Effector memory CD4-positive, alpha-beta T cell (primary cell): ENCODE results near the gene RCAN3.

Experiments used
- DNase-seq, 3 donors: peaks; one replicate each; pipeline ENCODE4 v3.0.0-alpha.2; 2020
- H3K27ac ChIP-seq: 2 replicates; pipeline ENCODE4 v1.7.0; 2013; ENCODE audit warnings: mild to moderate bottlenecking, low read length, moderate library complexity; ENCODE audit not compliant: insufficient read depth, poor library complexity, severe bottlenecking
- H3K27me3 ChIP-seq: replicated peaks from 2 replicates; pipeline ENCODE4 v1.7.0; 2013; ENCODE audit warnings: mild to moderate bottlenecking, low read length; ENCODE audit not compliant: insufficient read depth, control insufficient read depth, poor library complexity, severe bottlenecking
- H3K36me3 ChIP-seq: 2 replicates; pipeline ENCODE4 v1.7.0; 2013; ENCODE audit warnings: mild to moderate bottlenecking, low read length, moderate library complexity; ENCODE audit not compliant: control insufficient read depth, insufficient read depth
- H3K4me1 ChIP-seq: 2 replicates; pipeline ENCODE4 v1.7.0; 2013; ENCODE audit warnings: low read length, mild to moderate bottlenecking; ENCODE audit not compliant: control insufficient read depth, insufficient read depth, poor library complexity, severe bottlenecking
- H3K4me3 ChIP-seq: 2 replicates; pipeline ENCODE4 v1.7.0; 2013; ENCODE audit warnings: low read length, low read depth, mild to moderate bottlenecking; ENCODE audit not compliant: insufficient read depth, poor library complexity, severe bottlenecking
- H3K9me3 ChIP-seq: 2 replicates; pipeline ENCODE4 v1.7.0; 2013; ENCODE audit warnings: mild to moderate bottlenecking, low read length, moderate library complexity; ENCODE audit not compliant: control insufficient read depth

RCAN3 gene

DNA sequence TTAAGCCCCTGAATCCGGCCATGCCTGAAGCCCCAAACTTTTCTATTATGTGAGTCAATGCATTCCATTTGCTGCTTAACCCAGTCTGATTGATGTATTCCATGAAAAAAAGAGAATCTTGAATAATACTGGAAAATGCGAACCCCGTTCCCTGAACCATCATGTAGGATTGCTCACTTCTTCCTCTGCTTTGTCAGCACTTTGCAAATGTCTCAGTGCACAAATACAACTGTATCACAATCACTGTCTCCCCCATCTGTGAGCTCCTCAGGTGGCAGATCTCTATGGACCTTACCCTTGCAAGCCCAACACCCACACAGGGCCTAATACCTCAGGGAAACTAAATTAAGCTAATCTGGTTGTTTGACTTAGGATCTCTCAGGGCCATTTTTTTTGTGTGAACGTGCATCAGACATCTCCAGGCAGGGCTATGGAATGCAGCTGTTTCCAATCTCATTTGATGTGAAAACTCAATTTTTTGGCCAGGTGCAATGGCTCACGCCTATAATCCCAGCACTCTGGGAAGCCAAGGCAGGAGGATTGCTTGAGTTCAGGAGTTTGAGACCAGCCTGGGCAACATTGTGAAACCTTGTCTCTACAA lies 2.1 kb upstream of the RCAN3 start:
- H3K27ac ChIP-seq, result peak overlapping the region; percentile 97
- H3K27me3 ChIP-seq, result no peaks in the 10 kb centered on the region
- H3K9me3 ChIP-seq, result no peaks in the 10 kb centered on the region
- no peak for DNase-seq
- H3K4me1 ChIP-seq, result peaks cover 20% of the 10 kb centered on the region
- no peaks in the 10 kb centered on the region for H3K36me3 ChIP-seq
- no peak overlapping the region for H3K4me3 ChIP-seq

- Histone ChIP-seq H3K9me3 (no peaks in the 10 kb centered on the region), H3K36me3 (no peaks in the 10 kb centered on the region), H3K27me3 (no peaks in the 10 kb centered on the region), H3K27ac (peak overlapping the region; percentile 97), H3K4me3 (peak overlapping the region; percentile 73), H3K4me1 (peaks cover 29% of the 10 kb centered on the region)
- peak in 1 of 3 donors; percentile 27 for DNase-seq
Observed at GRCh38 chr1:24501371-24502064, 1.1 kb upstream of the RCAN3 start.

GRCh38 chr1:24502065-24502708 lies 449 bp upstream of the RCAN3 start:
- no peaks in the 10 kb centered on the region for H3K27me3 ChIP-seq
- H3K27ac ChIP-seq, result peak overlapping the region; percentile 97

DNA sequence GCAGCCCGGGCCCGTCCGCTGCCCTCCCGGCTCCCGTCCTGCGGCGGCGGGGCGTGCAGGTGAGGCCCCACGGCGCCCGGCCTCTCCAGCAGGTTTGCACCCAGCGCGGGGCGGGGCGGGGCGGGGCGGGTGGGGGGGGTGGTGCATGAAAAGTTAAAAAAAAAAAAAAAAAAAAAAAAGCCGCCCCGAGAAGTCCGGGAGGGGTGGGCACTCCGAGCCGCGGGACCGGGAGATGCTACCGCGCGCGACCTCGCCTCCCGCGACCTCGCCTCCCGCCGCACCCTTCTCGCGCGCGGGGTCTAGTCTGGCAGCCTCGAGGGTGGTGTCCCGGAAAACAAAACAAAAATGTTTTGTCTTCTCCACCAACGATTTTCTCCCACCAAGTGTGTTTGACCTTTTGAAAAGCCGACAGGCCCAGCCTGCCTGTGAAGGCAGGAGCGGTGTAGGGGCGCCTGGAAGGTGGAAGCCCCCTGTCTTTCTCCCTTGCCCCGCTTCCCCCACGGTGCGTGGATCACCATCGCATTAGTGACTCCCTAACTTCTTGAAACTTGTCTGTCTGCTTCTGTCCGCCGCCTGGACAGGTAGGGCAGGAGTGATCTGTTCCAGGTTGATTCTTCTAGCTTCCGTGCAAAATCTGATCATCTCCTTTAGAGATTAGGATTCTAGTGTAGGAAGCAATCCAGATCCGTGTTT lies 569 bp downstream of the RCAN3 start:
- H3K27ac ChIP-seq, result peak overlapping the region; percentile 97
- peak overlapping the region; percentile 68 for H3K4me3 ChIP-seq
- DNase-seq, result peak in 1 of 3 donors; percentile 38

More at GRCh38 chr1:24502065-24502708, 449 bp upstream of the RCAN3 start:
- peak; percentile 80 to 87 (median 86) for DNase-seq
- Histone ChIP-seq H3K36me3 (no peaks in the 10 kb centered on the region), H3K9me3 (no peaks in the 10 kb centered on the region), H3K4me1 (peaks cover 35% of the 10 kb centered on the region), H3K4me3 (peak overlapping the region; percentile 73)

DNA sequence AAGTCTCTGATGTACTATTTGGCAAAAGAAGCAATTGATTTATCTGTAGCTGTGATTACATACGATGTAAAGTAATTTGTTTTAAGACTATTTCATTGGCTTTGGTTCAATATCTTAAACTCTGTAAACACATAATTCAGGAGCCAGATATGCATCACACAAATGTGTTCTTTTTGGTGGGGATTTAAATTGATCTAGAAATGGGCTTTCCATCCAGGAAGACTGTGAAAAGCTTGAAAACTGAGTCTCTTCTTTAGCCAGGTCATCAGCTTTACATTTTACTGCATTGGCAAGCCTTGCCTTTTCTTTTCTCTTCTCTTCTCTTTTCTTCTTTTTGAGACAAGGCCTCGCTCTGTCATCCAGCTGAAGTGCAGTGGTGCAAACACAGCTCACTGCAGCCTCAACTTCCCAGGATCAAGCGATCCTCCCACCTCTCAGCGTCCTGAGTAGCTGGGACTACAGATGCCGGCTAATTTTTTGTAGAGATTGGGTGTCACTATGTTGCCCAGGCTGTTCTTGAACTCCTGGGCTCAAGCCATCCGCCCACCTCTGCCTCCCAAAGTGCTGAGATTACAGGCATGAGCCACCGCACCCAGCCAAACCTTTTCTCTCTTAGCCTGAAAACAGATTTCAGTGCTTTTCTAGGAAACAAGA lies 1.4 kb downstream of the RCAN3 start:
- peak overlapping the region; percentile 97 for H3K27ac ChIP-seq
- peak overlapping the region; percentile 68 for H3K4me3 ChIP-seq
- peaks cover 53% of the 10 kb centered on the region for H3K4me1 ChIP-seq
- no peaks in the 10 kb centered on the region for H3K27me3 ChIP-seq
- no peaks in the 10 kb centered on the region for H3K9me3 ChIP-seq
- DNase-seq, result no peak
- H3K36me3 ChIP-seq, result no peaks in the 10 kb centered on the region

More for the DNA sequence above, 569 bp downstream of the RCAN3 start:
- no peaks in the 10 kb centered on the region for H3K36me3 ChIP-seq
- H3K9me3 ChIP-seq, result no peaks in the 10 kb centered on the region
- no peaks in the 10 kb centered on the region for H3K27me3 ChIP-seq
- peaks cover 45% of the 10 kb centered on the region for H3K4me1 ChIP-seq

DNA sequence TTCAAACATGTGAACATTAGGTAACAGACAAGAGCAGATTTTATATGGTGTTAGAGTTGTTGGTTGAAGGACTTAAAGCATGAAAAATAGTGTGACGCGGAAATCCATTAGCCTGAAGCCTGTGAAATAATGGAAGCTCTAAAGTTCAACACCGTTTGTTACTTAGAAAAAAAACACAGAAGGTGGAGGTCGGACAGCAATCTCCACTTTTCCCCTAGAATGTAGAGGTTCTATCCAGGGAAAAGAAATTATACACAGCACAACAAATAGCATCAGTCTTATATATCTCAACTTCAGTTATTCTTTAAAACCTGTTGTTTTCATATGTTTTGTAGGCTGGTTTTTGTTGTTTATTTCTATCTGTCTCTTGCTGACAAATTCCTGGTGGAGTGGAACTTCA lies 1.9 kb downstream of the RCAN3 start:
- Histone ChIP-seq H3K27me3 (no peaks in the 10 kb centered on the region), H3K4me1 (peaks cover 59% of the 10 kb centered on the region), H3K4me3 (peak overlapping the region; percentile 68), H3K27ac (peak overlapping the region; percentile 97), H3K9me3 (no peaks in the 10 kb centered on the region), H3K36me3 (no peaks in the 10 kb centered on the region)
- no peak for DNase-seq

DNA sequence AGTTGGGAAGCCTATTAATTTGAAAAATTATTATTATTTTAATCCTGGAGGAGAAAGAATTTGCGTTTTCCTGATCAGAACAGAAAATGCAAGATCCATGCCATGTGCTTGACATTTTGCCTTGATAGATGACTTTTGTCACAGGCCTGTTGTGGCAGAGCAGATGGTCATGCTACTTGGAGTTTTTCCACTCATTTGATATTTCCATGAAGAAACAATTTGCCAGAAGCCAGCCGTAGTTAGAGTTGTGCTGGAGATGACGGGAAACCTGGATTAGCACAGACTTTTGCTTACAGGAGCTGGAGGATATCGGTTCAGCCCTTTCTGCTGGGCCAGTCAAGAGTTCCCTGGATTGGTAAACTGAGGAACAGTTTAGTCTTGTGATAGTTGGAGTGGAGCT lies 3.2 kb downstream of the RCAN3 start:
- DNase-seq, result no peak
- no peaks in the 10 kb centered on the region for H3K27me3 ChIP-seq
- no peaks in the 10 kb centered on the region for H3K9me3 ChIP-seq
- H3K27ac ChIP-seq, result peak overlapping the region; percentile 97
- peak overlapping the region; percentile 68 for H3K4me3 ChIP-seq
- peaks cover 3% of the 10 kb centered on the region for H3K36me3 ChIP-seq
- H3K4me1 ChIP-seq, result peaks cover 64% of the 10 kb centered on the region

GRCh38 chr1:24506691-24507381 lies 4.2 kb downstream of the RCAN3 start:
- Histone ChIP-seq H3K36me3 (peaks cover 3% of the 10 kb centered on the region), H3K9me3 (no peaks in the 10 kb centered on the region), H3K27me3 (no peaks in the 10 kb centered on the region), H3K27ac (peak overlapping the region; percentile 97), H3K4me3 (peak overlapping the region; percentile 68), H3K4me1 (peaks cover 61% of the 10 kb centered on the region)
- DNase-seq, result peak in 1 of 3 donors; percentile 19

DNA sequence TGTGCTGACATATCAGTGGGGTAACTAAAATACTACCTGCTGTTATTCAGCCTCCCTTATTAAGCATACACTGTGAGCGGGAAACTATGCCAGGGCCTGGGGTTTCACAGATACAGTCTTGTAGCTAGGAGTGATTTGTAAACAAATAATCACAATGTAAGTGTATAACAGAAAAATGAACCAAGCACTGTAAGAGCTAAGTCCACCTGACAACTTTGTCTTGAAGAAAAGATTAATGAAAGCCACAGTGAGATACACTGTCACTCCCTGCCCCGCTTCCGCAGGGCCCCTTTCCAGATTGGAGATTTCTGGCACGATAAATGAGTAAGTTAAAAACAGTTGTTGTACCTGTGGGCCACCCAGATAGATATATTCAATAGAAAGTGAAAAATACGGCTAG lies 4.8 kb downstream of the RCAN3 start:
- Histone ChIP-seq H3K36me3 (peaks cover 7% of the 10 kb centered on the region), H3K4me1 (peaks cover 67% of the 10 kb centered on the region), H3K4me3 (peak overlapping the region; percentile 68), H3K9me3 (no peaks in the 10 kb centered on the region), H3K27me3 (no peaks in the 10 kb centered on the region), H3K27ac (peak overlapping the region; percentile 97)
- DNase-seq, result peak in 2 of 3 donors; percentile 28 to 43
